HEK293 (cell line): ENCODE data around the gene NPY1R.

ENCODE experiments used
- CTCF ChIA-PET: fragments of 350-600 bp; formaldehyde crosslinking; extraction: SDS; loops from one replicate; lab custom pipeline; 2021; ENCODE audit warnings: antibody characterized with exemption; lab: Yijun Ruan, JAX
- POLR2A ChIA-PET: fragments of 300-600 bp; formaldehyde crosslinking; extraction: SDS; loops from one replicate; lab custom pipeline; 2020; ENCODE audit warnings: antibody characterized with exemption, inconsistent platforms; lab: Yijun Ruan, JAX
- H3K27ac ChIP-seq: fragments of 200-500 bp; sonication (Bioruptor generic); 2 replicates; pipeline ENCODE4 v1.5.1; 2014; ENCODE audit warnings: low read depth, low read length, control low read depth, inconsistent platforms; ENCODE audit errors: extremely low read depth
- H3K36me3 ChIP-seq, 2 experiments: fragments of 200-500 bp in 1 of 2; sonication (Bioruptor generic) in 1 of 2; 1 replicate in 1 of 2; 2 replicates in 1 of 2; pipeline ENCODE4 v1.5.1; 2014 to 2017; ENCODE audit warnings: inconsistent platforms in 2 of 2, low read length in 2 of 2; ENCODE audit not compliant: control insufficient read depth in 2 of 2, insufficient read depth in 1 of 2
- H3K4me1 ChIP-seq: fragments of 200-500 bp; sonication (Bioruptor generic); 2 replicates; pipeline ENCODE4 v1.5.1; 2014; ENCODE audit warnings: mild to moderate bottlenecking, low read length, inconsistent platforms; ENCODE audit not compliant: control insufficient read depth, insufficient read depth
- H3K4me3 ChIP-seq: 2 replicates; pipeline ENCODE4 v1.5.1; 2011; ENCODE audit warnings: low read depth, mild to moderate bottlenecking, control low read depth, low read length, moderate library complexity
- H3K9me3 ChIP-seq: fragments of 200-500 bp; sonication (Bioruptor generic); 2 replicates; pipeline ENCODE4 v1.5.1; 2014; ENCODE audit warnings: low read depth, low read length, inconsistent platforms; ENCODE audit not compliant: control insufficient read depth, insufficient read depth
- HOXD13 ChIP-seq: sonication (generic); formaldehyde crosslinking; IDR thresholded peaks from 2 replicates; pipeline ENCODE4 v1.8.0; 2022; ENCODE audit warnings: missing genetic modification reagents, borderline replicate concordance
- OVOL3 ChIP-seq: fragments of 450-650 bp; formaldehyde crosslinking; IDR thresholded peaks from 2 replicates; pipeline ENCODE4 v1.5.1; 2016; ENCODE audit warnings: missing biosample characterization, missing genetic modification characterization
- ZBTB11 ChIP-seq: fragments of 450-650 bp; formaldehyde crosslinking; conservative IDR thresholded peaks from 2 replicates; pipeline ENCODE4 v1.5.1; 2016; ENCODE audit warnings: low read depth, missing biosample characterization, missing genetic modification characterization
- ZFHX2 ChIP-seq: fragments of 450-650 bp; formaldehyde crosslinking; conservative IDR thresholded peaks from 2 replicates; pipeline ENCODE4 v1.5.1; 2016; ENCODE audit warnings: missing biosample characterization, missing genetic modification characterization
- ZNF133 ChIP-seq: fragments of 450-650 bp; formaldehyde crosslinking; IDR thresholded peaks from 2 replicates; pipeline ENCODE4 v1.5.1; 2016; ENCODE audit warnings: missing biosample characterization, missing genetic modification characterization
- ZNF239 ChIP-seq: fragments of 450-650 bp; formaldehyde crosslinking; IDR thresholded peaks from 2 replicates; pipeline ENCODE4 v1.5.1; 2016; ENCODE audit warnings: missing biosample characterization, missing genetic modification characterization
- ZNF26 ChIP-seq: fragments of 450-650 bp; formaldehyde crosslinking; IDR thresholded peaks from 2 replicates; pipeline ENCODE4 v1.5.1; 2016; ENCODE audit warnings: missing biosample characterization, missing genetic modification characterization
- ZNF518A ChIP-seq: fragments of 450-650 bp; formaldehyde crosslinking; conservative IDR thresholded peaks from 2 replicates; pipeline ENCODE4 v1.5.1; 2016; ENCODE audit warnings: low read depth, missing biosample characterization, missing genetic modification characterization
- ZNF623 ChIP-seq: fragments of 450-650 bp; formaldehyde crosslinking; IDR thresholded peaks from 2 replicates; pipeline ENCODE4 v1.5.1; 2016; ENCODE audit warnings: missing biosample characterization, missing genetic modification characterization
- ZNF645 ChIP-seq: fragments of 450-650 bp; formaldehyde crosslinking; IDR thresholded peaks from 2 replicates; pipeline ENCODE4; 2016; ENCODE audit warnings: missing biosample characterization, missing genetic modification characterization
- ZSCAN16 ChIP-seq: fragments of 450-650 bp; formaldehyde crosslinking; IDR thresholded peaks from 2 replicates; pipeline ENCODE4 v1.5.1; 2016; ENCODE audit warnings: missing biosample characterization, missing genetic modification characterization
- TF ChIP-seq, protein P1 (sequence below): fragments of 450-650 bp; formaldehyde crosslinking; IDR thresholded peaks from 2 replicates; pipeline ENCODE4 v1.5.1; 2016; ENCODE audit warnings: missing biosample characterization, missing genetic modification characterization
- TF ChIP-seq, protein P2 (sequence below): fragments of 450-650 bp; formaldehyde crosslinking; IDR thresholded peaks from 2 replicates; pipeline ENCODE4 v1.5.0; 2017; ENCODE audit warnings: missing biosample characterization, missing genetic modification characterization, borderline replicate concordance

Gene NPY1R

DNA sequence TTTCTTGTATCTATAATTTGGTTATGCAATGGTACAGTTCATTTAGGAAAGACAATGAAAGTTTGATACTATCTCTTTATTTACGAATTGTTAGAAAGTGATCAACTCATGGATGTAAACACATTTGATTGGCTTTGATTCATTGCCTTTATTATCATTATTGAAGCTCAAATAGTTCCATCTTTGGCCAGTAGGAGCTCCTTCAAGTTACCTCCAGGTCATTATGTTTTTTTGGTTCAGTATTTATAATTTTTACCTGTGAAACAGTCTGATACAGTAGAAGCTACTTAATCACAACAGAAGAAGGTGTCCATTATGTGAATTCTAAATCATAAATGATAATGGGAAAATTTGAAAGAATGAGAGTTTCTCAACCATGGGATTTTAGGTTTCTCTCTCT lies 23.7 kb upstream of the NPY1R start (continued):
- TF ChIP-seq ZNF645 (tag by site-specific recombination) (no peak), ZNF239 (tag by site-specific recombination) (no peak), ZBTB11 (tag by site-specific recombination) (no peak)
- TF ChIP-seq, protein P1, sequence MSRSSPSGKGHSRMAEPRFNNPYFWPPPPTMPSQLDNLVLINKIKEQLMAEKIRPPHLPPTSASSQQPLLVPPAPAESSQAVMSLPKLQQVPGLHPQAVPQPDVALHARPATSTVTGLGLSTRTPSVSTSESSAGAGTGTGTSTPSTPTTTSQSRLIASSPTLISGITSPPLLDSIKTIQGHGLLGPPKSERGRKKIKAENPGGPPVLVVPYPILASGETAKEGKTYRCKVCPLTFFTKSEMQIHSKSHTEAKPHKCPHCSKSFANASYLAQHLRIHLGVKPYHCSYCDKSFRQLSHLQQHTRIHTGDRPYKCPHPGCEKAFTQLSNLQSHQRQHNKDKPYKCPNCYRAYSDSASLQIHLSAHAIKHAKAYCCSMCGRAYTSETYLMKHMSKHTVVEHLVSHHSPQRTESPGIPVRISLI (tag by site-specific recombination), result no peak

DNA sequence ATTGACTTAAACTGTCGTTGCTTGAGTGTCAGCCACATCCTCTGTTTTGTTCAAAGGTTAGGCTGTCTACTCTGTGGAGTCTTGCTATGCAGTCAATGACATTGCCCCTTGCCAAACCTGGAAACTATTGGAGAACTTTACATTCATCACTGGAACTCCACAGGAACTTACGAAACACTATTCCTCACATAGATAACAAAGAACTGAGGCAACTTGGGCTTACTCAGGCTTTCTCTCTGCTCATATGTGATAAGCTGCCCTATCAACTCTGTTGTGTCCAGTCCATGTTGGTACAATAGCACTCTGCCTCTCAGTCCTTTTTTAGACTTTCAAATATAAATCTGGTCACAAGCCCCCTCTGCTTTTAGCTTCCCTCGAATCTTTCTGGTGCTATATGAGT lies 20.7 kb upstream of the NPY1R start:
- H3K4me3 ChIP-seq, result no peak overlapping the region
- no peak overlapping the region for H3K27ac ChIP-seq
- no peaks in the 10 kb centered on the region for H3K36me3 ChIP-seq
- TF ChIP-seq, protein P2, sequence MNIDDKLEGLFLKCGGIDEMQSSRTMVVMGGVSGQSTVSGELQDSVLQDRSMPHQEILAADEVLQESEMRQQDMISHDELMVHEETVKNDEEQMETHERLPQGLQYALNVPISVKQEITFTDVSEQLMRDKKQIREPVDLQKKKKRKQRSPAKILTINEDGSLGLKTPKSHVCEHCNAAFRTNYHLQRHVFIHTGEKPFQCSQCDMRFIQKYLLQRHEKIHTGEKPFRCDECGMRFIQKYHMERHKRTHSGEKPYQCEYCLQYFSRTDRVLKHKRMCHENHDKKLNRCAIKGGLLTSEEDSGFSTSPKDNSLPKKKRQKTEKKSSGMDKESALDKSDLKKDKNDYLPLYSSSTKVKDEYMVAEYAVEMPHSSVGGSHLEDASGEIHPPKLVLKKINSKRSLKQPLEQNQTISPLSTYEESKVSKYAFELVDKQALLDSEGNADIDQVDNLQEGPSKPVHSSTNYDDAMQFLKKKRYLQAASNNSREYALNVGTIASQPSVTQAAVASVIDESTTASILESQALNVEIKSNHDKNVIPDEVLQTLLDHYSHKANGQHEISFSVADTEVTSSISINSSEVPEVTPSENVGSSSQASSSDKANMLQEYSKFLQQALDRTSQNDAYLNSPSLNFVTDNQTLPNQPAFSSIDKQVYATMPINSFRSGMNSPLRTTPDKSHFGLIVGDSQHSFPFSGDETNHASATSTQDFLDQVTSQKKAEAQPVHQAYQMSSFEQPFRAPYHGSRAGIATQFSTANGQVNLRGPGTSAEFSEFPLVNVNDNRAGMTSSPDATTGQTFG (tag by site-specific recombination), result no peak
- no peak for TF ChIP-seq ZNF623 (tag by site-specific recombination)
- TF ChIP-seq HOXD13 (CRISPR knock-in tag), result no peak
- no peak for TF ChIP-seq ZFHX2 (tag by site-specific recombination)
- TF ChIP-seq ZSCAN16 (tag by site-specific recombination), result no peak
- TF ChIP-seq ZNF518A (tag by site-specific recombination), result no peak
- TF ChIP-seq ZNF133 (tag by site-specific recombination), result no peak
- no peak for TF ChIP-seq ZNF26 (tag by site-specific recombination)
- TF ChIP-seq OVOL3, result no peak
- ChIA-PET POLR2A (no interaction called here), CTCF (no interaction called here)
- no peaks in the 10 kb centered on the region for H3K4me1 ChIP-seq
- no peaks in the 10 kb centered on the region for H3K9me3 ChIP-seq
